LNCaP clone FGC (cell line): ENCODE data around the gene MIOS.
"Not testable (repeated sequence)": the region's sequence is repeated elsewhere in the genome, so short reads cannot be mapped to it uniquely, and the experiment has no call there.

Experiments
- DNase-seq: peaks from one replicate; pipeline ENCODE4 v3.0.0-alpha.2; 2011; ENCODE audit warnings: low read depth
- H3K4me3 ChIP-seq: 2 replicates; pipeline ENCODE4 v1.5.1; 2011; ENCODE audit warnings: mild to moderate bottlenecking, low read depth, low read length, control low read depth
- TF ChIP-seq, protein P1 (sequence below): IDR thresholded peaks from 2 replicates; pipeline ENCODE4 v1.5.1; 2012; ENCODE audit warnings: mild to moderate bottlenecking; ENCODE audit not compliant: control insufficient read depth, insufficient read depth; ENCODE audit errors: extremely low read depth

Gene MIOS

DNA sequence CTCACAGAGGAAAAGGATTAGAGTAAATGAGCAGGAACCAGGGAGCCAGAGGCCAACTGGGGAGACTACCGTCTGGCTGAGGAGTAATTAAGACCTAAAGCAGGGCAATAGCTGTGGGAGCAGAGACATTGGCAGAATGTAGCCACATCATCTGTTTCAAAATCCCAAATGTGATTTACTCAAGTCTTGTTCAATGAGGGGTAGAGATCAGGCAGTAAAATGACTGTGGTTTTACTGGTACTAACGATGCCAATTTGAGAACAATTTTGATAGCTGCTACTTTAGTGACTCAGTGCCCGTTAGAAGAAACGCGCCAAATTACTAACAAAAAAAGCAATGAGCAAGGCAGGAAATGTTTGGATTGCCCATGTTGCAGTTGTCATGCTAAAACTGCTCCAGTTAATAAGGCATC lies 12.7 kb upstream of the MIOS start:
- no peak overlapping the region for H3K4me3 ChIP-seq
- TF ChIP-seq, protein P1, sequence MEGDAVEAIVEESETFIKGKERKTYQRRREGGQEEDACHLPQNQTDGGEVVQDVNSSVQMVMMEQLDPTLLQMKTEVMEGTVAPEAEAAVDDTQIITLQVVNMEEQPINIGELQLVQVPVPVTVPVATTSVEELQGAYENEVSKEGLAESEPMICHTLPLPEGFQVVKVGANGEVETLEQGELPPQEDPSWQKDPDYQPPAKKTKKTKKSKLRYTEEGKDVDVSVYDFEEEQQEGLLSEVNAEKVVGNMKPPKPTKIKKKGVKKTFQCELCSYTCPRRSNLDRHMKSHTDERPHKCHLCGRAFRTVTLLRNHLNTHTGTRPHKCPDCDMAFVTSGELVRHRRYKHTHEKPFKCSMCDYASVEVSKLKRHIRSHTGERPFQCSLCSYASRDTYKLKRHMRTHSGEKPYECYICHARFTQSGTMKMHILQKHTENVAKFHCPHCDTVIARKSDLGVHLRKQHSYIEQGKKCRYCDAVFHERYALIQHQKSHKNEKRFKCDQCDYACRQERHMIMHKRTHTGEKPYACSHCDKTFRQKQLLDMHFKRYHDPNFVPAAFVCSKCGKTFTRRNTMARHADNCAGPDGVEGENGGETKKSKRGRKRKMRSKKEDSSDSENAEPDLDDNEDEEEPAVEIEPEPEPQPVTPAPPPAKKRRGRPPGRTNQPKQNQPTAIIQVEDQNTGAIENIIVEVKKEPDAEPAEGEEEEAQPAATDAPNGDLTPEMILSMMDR: no peak
- no peak for DNase-seq

DNA sequence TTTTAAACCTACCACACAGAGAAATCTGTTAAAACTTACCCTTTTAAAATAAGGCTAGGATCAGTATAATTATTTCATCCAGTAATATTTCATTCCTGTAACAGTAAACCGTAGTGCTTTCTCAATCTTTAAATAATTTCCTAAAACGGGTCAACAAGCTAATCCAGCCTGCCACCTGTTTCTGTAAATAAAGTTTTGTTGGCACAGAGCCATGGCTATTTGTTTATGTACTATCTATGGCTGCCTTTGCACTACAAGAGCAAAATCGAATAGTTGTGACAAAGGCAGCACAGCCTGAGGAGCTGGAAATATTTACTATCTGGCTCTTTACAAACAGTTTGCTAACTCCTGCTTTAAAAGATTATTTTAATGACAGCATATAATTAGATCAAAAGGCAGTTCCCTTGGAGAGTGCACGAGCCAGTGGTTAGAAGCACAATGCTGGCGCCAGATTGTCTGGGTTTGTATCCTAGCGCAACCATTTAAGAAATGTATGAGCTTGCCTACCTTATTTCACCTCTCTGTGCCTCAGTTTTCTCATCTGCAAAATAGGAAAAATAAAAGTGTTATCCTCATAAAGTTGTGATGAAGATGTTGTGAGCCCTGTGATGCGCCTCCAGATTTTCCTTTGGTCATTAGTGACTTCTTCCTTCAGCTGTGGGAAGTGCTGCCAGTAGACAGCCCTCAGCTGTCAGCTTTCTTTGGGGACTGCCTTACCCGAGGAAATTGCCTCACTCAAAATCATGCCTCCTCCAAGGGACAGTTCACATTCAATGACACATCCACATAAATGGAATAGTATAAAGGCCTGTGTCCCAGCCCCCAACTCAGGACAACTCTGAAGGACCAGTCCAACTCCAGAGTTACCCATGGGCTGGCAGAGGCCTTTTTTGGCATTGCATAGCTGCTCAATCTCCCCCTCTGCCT lies 11.8 kb upstream of the MIOS start:
- TF ChIP-seq, protein P1: no peak
- DNase-seq: no peak
- no peak overlapping the region for H3K4me3 ChIP-seq

DNA sequence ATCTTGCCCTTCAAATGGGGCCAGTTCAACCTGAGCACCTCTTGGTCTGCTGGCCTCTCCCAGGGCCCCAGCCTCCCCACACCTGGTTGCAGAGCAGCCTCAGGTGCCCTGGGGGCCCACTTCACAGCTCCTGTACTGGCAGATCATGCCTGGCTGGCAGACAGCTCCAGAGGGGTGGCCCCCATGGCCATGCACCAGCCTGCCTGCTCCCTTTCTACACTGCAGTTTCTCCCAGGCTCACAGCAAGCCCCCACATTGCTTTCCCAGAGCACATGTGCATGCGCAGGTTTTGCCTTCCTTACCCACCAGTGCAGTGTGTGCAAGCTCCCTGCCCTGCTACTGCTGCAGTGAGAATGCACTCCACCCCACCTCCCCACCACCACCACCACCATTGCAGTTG lies 9.8 kb upstream of the MIOS start:
- TF ChIP-seq, protein P1: no peak
- no peak for DNase-seq
- H3K4me3 ChIP-seq: no peak overlapping the region

DNA sequence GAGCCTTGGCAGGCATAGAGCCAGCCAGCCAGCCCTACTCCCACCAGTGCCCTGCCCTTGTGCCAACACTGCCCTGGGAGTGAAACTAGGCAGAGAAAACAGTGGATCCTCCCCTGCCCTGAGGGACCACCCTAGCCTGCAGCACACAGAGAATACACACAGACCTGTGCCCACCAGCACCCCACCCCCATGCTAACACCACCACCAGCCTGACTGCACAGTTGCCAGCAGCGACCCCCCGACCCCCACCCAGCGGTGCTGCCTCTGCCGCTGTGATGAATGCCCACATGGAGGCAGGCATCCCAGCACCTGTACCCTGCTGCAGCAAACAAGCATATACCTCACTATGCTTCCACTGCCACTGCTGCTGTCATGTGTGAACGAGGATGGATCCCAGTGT lies 9.4 kb upstream of the MIOS start:
- DNase-seq: no peak
- TF ChIP-seq, protein P1: no peak
- H3K4me3 ChIP-seq: no peak overlapping the region

DNA sequence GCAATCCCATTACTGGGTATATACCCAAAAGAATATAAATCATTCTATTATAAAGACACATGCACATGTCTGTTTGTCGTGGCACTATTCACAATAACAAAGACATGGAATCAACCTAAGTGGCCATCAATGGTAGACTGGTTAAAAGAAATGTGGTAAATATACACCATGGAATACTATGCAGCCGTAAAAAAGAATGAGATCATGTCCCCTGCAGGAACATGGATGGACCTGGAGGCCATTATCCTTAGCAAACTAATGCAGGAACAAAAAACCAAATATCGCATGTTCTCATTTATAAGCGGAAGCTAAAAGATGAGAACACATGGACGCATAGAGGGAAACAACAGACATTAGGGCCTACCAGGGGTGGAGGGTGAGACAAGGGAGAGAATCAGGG lies 5.1 kb upstream of the MIOS start:
- H3K4me3 ChIP-seq, DNase-seq: not testable (repeated sequence)

DNA sequence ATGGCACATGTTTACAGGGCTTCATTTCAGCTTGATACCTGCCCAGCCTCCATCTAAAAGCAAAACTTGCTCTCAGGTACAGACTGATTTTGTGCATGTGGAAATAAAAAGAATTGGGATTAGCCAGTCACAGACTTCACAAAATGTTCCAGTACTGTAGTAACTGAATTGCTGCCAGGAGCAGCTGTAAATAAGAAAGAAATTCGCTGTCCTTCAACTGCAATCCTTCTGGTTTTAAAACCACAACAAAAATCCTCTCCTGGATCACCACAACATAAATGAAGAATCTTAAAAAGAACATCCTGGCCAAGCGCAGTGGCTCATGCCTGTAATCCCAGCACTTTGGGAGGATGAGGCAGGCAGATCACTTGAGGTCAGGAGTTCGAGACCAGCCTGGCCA lies 3.9 kb upstream of the MIOS start:
- DNase-seq: no peak
- no peak overlapping the region for H3K4me3 ChIP-seq
- TF ChIP-seq, protein P1: no peak

DNA sequence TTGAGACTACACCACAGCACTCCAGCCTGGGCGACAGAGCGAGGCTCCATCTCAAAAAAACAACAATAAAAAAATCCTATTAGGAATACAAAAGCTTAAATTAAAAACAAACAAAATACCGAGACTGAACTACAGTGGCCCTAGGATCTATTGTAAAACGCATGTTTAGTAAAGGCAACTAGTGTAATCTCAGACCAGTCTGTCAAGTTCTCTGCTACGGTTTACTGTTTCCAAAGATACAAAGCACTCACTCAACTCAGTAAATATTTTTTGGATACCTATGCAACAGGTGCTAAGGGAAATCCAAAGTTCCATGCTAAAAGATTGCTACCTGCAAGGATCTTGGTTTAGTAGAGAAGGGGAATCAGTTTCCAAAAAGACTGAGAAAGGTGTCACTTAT lies 3.4 kb upstream of the MIOS start:
- TF ChIP-seq, protein P1: no peak
- peak overlapping the region; percentile 17; the same call in 1 of the 2 replicates for H3K4me3 ChIP-seq
- peak; percentile 61 for DNase-seq
